T1000 (cell line): ENCODE measurements around the gene B4GALT1.

ENCODE experiments used
- DNase-seq: peaks from one replicate; lab custom pipeline; 2025; ENCODE audit warnings: mixed read lengths; lab: John Stamatoyannopoulos, UW

B4GALT1 gene

DNA sequence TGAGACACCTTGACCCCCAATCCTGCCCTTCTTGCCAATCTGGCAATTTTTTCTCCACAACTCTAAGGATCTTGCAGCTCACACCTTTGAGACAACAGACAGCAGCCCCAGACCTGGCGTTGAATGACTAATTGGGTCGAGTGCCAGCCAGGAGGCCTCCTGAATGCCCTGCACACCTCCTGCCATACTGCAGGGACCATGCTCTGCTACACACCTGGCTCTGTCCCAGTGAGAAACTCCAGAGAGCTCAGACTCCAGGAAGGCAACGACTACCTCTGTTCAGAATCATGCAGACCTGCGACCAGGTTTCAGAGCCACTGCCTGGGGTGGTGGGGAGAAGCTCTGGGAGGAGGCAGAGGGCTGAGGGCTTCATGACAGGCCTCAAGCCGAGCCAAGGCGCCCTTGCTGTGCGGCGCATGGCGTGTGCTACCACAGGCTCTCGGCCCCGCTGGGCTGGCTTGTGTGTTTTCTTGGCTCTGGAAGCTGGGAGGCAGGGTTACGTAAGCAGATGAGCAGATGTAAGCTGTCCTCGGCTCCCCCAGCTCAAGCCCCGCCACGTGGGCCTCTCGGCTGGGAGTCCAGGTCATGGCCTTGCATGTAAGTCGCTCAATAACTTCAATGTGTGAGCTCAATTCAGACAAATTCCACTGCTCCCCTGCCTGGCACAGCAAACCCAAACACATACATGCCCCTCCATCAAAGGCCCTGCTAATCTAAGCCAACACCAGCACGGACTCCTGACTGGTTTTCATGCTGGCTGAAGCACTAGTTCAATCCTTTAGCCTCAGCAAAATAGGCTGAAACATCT lies 27.5 kb downstream of the B4GALT1 start:
- no peak for DNase-seq

DNA sequence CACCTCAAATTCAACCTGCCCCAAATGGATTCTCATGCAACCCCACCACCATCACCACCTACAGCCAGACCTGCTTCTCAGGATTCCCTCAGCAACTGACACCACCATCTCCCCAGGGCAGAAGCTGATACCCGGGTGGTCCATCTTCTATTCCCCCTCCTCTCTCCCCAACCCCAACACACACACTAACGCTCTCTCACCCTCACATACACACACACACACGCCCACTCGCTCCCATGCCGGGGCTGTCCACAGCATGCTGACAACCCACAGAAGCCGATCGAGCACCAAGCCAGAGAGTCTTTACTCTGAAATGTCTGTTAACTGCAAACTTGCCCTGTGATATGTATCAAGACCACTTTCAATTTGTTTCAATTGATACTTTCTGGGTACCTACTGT lies 28.4 kb downstream of the B4GALT1 start:
- no peak for DNase-seq

DNA sequence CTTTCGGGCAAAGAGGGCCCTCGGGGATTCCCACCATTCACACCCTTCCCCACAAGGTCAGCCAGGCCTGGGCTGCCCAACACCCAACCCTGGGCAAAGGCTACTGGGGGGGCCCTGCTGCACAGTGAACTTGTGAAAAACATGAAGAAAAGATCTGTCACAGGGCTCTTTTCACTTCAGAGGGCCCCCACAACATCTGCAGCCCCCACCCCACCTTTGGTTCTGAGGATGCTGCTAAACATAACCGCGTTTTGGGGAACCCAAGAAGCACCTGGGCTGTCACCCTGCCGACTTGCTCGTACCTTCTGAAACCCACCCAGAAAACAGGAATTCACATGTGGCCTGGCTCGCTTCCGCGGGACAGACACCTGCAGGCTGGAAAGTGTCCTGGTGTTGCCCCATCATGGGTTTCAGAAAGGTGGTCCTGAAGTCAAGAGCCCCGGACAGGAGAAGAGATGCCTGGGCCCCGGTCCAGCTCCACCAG lies 29.3 kb downstream of the B4GALT1 start:
- DNase-seq, result no peak

DNA sequence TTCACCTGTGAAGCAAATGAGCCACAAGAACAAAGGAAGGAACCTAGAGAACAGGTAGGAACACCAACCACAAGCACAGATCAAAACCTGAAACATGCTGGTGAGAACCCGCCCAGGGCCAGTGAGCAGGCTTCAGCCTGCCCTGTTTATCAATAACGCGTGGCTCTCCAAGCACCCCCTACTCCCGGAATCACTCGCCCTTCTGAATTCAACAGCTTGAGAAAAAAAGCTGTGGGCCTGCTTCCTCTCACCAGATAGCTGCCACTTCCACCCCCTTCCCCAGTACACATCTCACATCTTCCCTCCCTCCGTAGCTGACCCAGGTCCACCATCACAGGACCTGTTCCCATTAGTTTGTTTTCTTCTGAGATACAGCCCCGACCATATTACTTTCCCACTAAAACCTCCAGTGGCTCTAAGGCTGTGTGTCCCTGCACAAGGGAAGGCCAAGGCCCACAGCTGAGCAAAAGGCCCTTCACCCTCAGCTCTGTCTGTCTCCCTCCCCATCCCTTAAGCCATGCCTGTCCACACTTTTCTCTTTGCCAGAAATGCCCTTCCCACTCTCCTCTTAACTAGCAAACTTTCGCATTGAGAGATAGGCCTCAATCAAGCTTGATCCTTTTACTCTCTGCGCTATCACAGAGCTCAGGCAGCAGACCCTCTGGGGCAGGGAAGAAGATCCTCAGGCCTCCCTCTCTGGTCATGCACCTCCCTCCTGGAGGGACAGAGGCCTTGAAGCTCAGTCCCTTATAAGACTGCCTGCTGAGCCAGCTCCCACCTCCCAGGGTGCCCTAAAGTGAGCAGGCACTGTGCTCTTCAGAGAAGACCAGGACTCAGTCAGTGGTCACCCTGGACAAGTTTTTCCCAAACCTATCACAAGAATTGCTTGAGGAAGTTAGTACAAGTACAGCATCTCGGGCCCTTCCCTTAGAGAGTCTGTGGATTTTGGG lies 30.1 kb downstream of the B4GALT1 start:
- DNase-seq, result no peak

DNA sequence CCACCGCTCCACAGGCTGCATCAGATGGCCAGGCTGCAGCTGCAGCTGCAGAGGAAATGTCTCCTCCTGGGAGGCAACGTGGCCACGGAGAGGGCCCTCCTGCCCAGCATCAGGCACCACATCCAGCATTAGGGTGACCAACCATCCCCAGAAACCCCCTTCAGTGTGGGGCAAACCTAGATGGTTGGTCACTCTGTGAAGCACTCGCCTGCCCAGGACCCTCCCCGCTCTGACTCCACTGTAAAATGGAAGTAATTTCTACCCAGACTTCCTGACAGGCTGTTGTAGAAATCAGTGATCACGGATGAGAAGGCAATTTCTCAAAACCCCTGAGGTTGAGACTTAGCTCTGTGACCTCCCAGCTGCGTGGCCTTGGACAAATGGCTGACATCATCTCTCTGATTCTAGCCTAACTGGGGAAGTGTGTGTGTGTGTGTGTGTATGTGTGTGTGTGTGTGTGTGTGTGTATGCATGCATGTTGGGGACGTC lies 31.6 kb downstream of the B4GALT1 start:
- DNase-seq, result no peak

DNA sequence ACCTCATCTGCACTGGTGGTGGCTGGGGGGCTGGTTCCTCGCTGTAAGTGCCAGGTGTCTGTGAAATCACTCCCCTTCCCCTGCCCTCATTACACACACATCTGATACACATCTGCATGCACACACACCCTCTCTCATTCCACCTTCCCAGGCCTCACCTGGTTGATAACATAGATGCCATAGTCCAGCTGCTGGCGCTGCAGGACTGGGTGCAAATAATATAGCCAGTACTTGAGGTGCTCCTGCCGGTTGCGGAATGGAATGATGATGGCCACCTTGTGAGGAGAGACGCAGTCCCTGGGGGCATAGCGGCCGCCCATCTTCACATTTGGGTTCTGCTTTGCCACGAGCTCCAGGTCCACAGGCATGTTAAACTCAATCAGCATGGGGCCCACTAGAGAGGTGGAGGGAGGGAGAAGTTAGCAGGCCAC lies 32.1 kb downstream of the B4GALT1 start:
- no peak for DNase-seq

DNA sequence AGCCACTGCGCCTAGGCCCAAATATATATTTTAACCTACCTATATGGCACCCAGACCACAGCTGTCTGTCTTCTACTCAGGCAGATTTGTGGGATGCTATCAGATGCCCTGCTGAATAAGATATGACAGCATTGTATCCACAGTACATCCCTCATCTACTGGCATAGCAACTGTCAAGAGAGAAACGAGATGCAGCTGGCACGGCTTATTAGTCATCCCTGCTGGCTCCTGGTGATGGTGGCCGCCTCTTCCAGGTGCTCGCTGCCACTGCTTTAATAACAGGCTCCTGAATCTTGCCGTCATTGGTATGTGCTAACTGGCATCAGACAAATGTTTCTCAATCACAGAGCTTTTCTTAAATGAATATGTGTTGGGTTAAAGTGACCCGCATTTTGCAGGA lies 34.0 kb downstream of the B4GALT1 start:
- DNase-seq, result no peak

DNA sequence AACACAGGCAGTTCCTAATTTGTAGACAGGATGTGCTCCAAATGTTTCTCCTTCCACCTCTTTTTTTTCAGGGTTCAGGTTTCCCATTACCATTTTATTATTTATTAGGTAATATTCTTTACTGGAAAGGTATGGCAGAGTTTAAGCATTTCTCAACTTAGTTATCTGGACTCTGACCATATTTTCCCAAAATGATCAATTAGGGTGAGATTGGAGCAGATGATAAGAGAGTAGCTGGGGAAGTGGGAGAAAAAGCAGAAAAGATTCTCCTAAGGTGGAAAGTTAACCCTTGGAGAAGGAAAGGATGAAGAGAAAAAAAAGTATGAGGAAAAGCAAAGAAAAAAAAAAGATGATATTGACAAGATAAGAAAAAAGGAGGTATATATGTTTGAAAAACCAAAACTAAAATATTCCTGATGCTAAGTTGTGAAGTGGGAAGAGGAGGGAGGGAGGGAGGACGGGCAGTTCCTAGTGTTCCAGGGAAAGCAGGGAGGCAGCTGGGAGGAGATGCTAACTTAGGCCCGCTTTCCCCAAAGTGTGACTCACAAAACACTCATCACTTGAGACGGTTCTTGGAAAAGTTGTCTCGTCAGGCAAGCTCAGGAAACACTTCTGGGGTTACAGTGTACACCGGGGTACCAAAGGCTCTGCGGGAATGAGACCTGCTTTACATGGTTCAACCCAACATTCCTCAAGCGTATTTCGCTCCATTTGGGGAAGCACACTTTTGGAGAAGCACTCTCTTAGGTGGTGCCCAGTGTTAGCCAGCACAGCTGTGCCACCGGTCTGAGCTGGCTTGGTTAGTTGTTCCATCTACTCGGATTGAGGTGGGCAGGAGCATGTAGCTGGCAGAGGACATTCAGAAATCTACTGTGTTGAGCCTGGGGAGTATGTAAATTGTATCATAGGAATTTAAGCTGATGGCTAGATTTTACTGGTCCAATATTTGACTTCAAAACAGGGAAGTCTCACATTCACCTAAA lies 35.1 kb downstream of the B4GALT1 start:
- DNase-seq, result no peak

DNA sequence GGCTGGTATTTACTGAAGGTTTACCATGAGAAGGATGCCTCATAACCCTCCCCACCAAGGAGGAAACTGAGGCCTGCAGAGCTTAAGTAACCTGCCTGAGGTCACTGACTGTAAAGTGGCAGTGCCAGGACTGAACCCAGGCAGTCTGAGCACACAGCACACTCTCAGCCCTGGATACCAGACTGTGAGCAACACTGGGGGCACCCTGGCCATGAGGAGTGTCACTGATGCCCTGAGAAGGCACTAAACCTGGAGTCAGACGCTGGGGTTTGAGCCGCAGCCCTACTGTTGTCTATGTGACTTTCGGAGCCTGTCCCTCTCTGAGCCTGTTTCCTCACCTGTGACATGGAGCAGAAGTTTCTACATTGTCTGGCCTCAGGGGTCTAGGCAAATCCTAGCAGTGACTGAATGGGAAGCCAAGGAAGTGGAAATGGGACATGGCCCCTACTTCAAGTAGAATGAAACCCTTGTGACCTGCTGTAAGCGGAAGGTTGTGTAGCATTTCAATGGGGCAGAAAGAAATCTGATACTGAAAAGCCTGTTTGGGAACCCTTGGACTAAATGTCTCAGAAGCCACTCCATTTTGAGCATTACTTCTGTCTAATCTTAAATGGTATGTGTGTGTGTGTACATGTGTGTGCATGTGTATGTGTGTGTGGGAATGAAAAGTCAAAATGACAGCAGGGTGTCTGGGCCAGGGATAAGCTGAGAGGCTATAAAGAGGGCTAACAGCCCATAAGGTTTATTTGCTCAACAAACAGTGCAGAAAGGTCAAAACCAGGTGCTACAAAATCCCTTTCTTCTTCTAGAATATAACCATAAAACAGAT lies 36.0 kb downstream of the B4GALT1 start:
- no peak for DNase-seq

DNA sequence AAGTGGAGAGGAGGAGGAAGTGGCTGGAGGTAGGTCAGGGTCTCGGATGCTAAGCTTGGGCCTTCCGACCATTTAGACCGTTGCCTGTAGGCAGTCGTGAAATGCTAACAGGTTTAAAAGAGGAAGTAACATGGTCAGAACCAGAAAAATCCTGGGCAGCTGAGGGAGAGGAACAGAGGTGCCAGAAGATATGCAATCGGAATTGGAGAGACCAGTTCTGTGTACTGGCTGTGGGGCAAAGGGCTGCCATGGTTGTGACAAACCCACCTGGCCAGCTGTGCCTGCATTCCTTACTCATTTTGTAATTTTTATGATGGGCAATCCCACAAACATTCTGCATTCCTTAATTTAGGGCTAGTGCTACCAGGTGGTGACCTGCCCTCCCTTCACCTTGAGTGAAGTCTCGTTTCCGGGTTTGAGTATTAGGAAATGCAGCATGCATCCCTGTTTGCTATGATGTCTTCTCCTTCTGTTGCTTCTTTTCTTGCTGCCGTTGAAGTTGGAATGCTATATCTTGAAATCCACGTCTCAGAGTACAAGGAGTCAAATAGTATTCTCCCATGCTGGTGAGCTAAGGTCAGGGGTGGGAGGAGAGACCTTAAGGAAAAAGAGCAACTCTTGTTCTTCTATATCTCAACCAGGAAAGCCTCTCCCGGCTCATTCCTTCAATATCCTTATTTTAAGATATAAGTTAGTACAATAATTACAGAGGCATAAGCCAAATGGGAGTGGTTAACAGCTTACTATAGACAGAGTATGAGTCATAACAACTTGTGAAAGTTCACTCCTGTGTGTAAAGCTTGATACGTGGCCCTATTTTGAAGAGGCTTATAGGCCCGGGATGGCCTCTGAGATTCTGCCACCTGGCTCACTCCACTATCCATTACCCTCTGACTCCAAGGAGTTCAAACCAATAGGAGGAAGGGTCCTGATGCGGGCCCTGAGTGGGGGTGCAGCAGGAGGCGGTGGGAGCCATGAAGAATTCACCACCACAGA lies 37.0 kb downstream of the B4GALT1 start:
- no peak for DNase-seq

DNA sequence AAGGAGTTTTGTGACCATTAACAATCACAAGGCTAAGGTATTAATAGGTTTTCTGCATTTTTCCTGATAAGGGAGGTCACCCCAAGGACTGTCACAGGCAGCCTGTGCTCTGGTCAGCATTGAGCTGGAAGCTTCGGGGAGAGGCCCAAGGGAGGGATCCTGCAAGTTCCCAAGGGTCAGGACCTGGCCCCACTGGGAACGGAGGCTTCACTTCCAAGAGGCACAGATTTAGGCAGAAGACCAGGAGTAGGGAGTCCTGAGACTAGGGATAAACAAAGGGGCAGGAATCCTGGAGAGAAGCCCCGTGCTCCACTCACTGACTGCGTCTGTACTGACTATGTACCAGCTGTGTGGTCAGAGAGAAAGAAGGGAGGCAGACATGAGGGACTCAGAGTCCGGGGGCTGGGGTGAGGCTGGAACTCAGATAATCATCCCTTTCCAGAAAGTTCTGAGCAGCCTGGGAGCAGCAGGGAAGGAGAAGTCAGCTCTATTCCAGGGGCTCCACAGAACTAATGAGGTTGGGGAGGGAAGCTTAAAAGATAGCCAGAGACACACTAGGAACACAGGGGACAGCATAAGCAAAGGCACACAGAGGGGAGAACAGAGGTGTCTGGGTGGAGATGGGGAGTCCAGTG lies 37.8 kb downstream of the B4GALT1 start:
- no peak for DNase-seq

DNA sequence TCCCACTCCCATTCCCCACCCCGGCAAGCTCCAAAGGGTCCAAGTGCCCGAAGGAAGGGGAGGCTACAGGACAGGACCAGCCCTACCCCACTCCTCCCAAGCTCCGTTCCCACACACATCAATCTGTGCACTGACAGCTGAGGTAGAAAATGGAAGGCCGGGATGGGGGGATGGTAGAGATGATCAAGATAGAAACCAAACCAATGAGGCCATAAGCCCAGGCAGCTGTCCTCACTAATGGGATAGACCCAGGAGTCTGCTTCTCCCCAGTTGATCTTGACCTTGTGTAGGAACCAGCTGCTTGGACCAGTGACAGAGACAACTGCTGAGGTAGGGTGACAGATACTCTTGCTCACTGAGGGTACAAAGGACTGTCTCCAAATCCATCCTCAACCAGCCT lies 38.6 kb downstream of the B4GALT1 start:
- DNase-seq, result no peak

DNA sequence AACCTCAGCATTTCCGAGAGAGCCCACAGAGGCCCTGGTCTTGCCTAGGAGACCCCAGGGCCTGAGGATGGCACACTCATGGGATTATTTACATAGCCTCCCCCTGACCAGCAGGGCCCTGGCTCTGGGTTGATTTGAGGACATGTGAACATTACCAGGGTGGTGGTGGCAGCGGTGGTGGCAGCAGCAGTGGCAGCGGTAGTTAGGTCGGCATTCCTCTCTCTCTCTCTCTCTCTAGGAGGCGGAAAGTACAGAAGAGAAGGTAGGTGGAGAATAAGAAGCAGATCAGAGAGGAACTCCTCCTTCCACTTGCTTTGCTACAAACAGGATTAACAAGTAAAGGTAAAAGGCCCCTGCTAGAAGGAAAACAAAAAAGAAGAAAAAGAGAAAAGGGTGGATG lies 39.3 kb downstream of the B4GALT1 start:
- no peak for DNase-seq

DNA sequence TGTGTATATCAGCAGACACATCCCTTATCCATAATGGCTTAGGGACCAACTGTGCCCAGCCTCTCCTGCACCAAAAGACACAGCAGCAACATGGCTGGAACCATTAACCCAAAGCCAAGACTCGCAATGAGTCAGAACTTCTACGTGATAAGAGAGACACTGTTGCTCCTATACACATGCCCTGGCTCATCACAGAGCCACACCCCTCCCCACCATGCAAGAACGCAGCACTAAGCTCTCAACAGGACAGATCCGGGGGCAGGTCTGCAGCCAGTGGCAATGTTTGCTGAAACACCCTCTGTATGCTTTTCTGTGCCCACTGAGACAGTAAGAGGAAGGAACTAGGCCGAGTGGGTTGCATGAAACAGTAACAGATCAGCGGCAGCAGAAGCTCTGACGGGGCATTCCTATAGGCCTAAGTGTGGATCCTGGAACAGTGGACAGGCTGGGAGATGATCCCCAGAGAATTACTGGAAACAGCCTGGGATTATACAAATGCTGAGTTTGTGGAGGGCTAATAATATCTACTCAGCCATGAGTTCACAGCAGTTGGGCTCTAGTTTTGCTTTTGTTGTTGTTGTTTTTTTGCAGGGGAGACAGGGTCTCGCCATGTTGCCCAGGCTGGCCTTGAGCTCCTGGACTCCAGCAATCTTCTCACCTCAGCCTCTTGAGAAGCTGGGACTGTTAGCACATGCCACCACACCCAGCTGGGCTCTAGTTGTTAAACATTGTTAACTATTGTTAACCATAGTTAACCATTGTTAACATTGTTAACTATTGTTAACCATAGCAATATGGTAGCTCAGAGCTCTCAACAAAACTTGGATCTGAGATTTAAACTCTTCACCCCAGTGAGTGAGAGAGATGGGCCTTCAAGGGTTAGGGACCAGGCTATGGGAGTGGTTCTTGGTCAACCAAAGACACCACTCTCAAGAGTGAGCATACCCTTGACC lies 41.0 kb downstream of the B4GALT1 start:
- no peak for DNase-seq

DNA sequence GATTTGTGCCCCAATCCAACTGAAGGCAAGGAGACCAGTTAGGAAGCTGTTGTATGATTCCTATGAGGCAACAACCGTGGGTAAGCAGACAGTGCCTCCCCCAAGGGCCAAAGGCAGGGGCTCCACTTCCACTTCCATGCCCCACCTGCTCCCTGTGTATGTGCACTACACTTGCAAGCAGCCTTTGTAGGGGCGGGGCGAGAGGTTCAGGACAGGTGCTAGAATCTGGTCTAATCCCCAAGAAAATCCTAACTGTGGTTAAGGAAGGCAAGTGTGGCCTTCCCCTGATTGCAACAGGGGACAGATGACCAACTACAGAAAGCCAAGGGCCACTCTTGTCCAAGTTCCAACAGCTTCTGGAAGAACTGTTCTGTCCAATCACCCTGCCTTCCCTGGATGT lies 41.7 kb downstream of the B4GALT1 start:
- no peak for DNase-seq

DNA sequence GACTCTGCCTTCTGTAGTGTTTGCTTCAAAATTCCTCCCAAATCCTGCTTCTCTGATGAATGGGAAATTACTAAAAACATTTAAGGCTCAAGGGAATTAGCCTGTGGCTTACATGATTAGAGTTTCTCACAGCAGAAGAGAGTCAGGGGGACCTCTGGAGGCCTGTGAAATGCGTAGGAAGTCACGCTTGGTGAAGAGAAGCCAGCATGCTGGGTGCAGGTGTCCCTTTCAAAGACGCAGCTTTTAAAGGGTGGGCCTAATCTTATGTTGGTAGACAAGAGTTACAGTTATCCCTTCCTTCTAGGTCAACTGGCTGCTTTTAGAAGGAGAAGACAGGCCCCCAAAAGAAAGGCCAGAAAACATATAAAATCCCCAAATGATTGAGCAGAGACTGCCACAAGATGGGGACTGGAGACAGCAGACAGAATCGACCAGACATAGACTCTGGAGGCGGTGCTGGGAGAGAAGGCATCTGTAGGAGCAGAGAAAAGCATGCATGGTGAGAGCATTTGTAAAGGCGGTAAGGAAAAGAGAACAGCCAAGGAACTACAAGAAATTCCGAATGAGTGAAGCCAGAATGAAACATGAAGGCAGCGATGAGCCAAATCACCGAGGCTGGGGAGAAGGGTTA lies 42.3 kb downstream of the B4GALT1 start:
- no peak for DNase-seq

DNA sequence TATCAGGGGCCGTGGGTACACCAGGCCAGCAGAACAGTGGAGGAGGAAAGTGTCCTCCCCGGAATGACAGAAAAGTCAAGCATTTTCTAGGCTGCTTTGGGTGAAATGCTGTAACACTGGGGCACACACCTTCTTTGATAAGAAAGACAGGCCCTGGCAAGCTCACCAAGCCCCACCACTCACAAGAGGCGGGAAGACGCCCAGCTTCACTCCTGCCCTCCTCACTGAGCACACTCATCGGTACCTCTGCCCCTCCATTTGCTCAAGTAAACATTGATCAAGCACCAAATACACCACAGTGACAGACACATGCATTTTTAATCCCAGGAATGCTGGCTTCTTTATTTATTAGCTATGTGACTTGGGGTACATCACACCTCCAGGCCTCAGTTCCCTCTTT lies 43.1 kb downstream of the B4GALT1 start:
- no peak for DNase-seq
